GM19397 (cell line): Measurements from ENCODE around the gene ZNF536.

Experiments used
- ATAC-seq: cut with Tn5 transposase; IDR thresholded peaks from one replicate; pipeline ENCODE4 v1.9.1; 2021; ENCODE audit warnings: mild to moderate bottlenecking, moderate library complexity; ENCODE audit not compliant: unreplicated experiment

The ZNF536 gene

DNA sequence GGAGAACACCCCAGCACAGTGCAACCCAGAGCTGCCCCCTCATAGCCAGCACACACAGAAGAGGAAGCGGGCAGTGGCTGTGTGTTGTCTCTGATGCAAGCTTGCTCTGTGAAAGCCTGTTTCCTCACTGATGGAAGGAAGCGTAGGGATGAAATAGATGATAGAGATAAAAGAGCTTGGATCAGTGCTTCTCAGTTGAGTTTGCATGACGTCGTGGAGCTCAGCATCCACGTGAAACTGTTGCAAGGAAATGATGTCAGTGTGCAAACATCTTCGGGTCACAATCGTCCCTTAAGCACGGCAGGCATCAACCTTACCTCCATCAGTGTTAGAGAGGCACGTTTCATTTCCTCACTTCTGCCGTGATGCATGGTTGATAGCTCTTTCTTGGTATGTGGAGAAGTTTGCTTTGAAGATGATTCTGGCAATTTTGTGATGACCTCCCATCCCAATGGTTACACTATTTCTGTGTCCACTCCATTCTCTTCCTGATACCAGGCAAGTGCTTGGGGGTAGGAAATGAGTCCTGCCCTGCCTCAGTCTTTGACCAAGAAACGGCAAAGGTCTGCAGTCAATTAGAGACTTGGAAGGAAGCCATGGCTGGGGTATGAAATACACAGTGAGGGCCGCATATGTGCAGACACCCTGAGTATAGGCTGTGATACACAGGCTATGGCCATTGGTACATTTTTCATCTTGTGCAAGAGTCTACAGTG lies 183.0 kb downstream of the ZNF536 start:
- no peak for ATAC-seq

DNA sequence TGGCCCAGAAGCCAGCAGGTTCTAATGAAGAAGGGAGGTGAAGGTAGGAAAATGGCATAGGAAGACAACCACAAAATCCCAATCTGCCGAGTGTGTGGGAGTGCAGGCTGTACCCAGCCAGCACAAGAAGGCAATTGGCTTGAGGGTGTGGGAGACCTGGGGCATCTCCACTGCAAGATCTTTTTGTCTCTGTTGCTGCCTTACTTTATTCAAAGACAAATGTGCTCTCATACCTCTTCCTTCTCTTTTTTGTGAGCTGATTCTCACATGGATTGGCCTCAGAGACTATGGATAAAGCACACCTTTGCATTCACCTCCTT lies 183.6 kb downstream of the ZNF536 start:
- no peak for ATAC-seq

DNA sequence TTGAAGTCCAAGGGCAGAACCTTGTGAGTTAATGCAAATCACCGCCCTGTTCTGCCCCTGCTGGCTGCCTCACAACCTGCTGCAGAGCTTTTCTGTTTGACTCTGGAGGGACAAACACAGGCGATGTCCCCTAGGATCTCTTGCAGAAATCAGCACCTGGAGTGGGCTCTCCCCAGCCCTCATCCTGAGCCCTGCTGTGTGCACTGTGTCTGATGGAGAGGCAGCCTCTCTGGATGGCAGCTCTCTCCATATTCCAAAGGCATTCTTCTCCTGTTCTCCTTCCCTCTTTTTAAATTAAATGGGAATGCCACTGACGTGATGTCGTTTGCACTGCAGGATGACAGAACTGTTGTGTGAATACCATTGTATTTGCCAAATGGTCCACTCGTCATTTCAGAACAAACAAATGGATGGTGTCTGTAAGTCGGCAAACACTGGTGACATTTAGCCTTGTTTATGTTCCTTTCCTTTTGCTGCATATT lies 184.1 kb downstream of the ZNF536 start:
- ATAC-seq: no peak

DNA sequence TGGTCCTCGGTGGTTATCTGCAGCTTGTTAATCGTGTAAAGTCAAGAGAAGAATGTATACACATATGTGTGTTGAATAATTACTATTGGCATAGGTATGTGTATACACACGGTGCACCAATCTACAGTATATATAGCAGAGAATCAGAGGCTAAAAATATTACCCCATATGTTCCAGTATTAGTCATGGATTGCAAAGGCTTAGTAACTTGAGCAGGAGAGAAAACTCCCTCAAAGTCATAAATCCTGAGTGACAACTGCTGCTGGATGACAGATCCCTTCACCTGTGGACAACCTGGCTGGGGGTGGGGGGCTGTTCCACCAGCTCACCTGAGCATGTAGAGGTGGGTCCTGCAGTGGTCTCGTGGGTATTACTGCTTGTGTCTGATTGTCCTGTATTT lies 185.0 kb downstream of the ZNF536 start:
- ATAC-seq: no peak

DNA sequence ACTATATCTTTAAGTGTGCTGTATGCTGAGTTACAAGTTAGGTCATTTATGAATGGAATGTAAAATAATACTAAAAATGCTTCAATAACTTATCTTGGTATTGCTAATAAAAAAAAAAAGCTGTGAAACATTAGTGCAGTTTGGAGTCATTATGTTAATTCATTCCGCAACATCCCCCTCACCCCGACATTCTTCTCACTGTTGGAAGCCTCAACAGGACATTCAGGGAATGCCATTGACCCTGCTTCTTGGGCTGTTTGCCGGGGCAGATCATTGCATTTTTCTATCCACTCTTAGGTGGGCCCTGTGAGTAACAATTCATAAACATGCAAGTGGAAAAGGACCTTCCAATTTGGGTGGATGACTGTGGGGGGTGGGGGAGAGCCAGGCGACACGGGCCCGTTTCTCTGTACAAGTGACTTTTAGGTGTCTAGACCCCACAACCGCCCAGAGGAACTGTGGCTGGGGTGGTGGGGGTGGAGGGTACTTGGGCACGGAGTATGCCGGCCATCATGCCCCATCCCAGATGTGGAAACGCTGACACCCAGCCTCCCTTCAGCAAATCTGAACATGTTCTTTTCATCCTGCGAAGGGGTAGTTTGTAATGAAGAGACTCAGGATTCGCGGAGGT lies 185.9 kb downstream of the ZNF536 start:
- no peak for ATAC-seq

DNA sequence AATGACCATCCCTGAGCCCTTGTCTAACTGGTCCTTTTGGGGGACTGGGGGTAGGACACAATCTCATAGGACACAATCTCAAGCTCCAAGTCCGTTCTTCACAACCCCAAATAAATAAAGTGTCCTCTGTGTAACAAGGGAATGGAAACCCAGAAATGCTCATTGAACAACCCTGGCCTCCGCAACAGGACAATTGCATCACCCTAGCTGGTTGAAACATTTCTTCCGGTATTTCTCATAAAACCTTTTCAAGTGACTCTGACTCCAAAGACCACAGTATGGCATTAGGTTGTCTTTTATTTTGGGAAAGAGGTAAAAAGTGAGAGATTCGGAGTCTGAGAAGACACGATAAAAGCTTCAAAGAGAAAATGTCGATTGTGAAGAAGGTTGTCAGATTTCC lies 186.6 kb downstream of the ZNF536 start:
- ATAC-seq: no peak

DNA sequence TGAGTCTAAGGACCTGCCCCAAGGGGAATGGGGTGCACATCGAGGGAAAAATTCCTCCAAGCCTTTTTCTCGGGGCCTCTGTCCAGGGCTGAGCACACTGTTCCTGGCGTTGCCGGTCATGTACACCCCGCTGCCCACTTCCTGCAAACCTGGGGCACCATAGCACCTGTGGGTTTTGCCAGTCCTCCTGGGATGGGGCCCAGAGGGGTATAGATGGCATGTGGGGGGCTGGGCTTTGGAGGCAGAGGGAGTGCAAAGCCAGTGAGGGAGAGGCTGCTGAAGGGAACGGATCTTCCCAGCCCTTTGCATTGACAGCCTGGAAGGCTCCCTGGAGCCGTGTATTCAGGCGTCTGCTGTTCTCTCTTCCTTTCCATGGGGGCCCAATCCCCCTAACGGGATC lies 187.3 kb downstream of the ZNF536 start:
- ATAC-seq: no peak

DNA sequence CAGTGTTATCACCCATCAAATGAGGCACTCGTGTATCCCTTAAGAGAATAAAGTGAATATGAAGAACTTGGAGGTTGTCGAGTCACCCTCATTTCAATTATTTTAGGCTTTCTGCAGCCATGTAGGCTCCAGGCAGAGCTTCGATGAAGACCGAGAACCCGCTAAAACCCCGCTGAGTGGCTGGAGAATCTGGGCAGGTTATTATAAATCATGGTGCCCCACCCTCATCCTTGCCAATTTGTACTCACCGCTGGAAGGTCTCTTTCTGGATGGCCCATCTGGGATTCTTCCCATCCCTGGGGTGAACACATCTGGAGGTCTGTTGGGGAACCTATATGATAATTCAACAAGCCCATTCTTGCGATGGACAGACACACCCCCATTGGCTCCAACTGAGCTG lies 190.8 kb downstream of the ZNF536 start:
- no peak for ATAC-seq

DNA sequence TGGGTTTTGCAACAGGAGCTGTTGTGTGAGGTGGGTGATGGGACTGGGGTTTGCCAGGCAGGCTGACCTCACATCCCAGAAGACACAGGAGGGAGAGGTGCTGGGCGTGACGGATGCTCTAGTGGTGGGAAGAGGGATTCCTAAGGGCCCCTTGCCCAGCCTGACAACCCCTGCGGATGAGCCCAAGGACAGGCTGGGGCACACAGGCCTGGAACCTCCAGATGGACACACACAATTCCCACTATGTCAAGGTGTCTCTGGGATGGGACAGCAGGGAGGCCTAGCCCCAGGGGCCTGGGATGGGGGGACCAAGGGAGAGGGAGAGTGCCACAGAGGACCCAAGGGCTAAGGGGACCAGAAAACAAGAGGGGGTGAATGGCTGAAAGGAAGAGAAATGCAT lies 191.5 kb downstream of the ZNF536 start:
- no peak for ATAC-seq

DNA sequence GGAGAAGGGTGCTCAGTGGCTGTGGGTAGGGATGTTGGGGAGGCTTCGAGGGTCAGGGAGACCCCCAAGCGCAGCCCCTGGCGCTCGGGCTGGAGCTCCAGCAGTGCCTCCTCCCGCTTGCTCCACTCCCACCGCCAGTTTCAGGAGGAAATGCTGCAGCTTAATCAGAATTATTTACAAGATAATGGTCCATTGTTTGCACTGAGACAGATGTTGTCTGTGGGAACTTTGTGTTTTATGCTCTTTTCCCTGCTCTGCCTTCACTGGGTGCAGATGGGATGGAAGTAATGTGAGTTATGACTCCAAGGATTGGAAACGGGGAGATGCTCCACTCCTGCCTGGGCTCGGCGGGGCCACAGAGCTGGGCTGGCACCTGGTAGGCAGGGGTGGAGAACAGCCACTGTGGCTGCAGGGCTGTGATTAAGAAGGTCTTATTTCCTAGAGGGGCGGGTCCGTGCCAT lies 192.4 kb downstream of the ZNF536 start:
- no peak for ATAC-seq

DNA sequence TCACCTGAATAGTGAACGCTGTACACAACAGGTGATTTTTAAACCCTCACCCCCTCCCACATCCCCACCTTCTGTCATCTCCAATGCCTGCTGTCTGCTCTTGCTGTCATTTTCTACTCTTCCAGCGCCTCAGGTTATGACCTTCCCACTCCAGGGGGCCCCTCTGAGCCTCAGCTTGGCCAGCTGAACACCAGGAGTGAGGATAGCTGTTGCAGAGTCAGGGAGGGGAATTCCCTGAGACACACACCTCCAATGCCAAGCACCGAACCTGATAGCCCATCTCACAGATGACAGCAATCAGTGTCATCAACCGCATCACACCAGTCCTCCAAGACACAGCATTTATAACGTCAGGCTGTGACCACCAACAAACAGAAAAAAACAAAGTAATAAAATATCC lies 193.5 kb downstream of the ZNF536 start:
- ATAC-seq: no peak

DNA sequence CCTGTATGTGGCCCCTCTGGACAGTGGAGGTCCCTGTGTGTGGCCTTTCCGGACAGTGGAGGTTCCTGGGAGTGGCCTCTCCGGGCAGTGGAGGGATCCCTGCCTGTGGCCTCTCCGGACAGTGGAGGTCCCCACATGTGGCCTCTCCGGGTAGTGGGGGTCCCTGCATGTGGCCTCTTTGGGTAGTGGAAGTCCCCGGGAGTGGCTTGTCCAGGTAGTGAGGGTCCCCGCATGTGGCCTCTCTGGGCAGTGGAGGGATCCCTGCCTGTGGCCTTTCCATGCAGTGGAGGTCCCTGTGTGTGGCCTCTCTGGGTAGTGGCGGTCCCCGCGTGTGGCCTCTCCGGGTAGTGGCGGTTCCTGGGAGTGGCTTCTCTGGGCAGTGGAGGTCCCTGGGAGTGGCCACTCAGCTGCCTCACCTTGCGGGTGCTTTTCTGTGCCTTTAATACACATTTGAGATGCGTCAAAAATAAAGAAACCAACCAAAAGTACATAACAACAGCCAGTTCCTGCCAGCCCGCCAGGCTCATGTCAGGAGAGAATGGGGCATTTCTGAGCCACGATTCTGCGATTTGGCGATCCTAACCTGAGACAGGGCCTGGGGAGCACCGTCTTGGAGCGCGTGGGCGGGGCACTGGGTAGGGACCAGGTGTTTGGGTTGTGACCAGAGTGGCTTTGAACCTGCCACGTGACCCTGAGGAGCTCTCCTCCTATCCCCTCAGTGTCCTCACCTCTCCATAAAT lies 194.7 kb downstream of the ZNF536 start:
- no peak for ATAC-seq

DNA sequence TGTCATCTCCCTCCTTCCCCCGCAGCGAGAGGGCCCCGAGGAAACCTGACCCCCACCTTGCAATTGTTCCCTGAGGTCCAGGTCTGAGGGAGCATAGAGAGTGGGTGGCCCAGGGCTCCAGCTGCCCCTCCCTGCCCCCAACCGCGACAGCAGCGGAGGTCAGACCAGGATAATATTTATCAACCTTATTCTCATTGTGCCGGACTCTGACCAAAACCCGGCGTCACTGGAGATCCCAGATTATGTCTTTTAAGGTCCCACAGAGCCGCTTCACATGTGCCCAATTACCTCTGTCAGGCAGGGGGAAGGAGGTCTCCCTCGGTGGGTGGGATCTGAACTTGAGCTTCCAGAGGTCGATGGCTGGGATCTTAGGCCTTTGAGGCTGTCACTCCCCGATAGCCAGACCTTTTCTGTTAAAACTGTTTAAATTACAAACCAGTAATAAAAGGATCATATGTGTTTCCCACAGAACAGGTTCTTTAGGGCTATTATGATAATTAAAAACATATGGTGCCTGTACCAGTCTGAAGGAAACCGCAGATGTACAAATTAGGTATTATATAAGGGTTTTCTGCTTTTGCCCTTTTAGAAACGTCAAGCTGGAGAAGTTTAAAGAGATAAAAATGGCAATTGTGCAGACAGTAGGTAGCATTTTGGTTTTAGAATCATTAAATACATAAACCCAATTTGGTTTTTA lies 195.5 kb downstream of the ZNF536 start:
- no peak for ATAC-seq

DNA sequence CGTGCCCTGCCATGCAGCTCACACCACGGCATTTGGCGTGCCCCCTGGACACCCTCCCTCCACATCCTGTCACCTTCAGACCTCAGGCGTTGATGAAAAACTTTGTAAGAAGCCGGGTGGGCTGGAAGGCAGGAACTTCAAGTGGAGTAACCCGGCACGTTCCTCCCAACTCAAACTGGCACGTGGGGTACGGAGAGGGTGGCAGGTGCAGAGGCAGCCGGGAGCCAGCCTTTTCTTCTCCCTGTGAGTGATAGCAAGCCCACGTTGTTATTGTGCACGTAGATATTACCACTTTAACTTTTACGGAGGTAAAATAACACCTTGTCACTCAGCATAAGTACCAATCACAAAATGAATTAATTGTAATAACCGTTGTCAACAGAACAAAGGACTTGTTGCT lies 198.0 kb downstream of the ZNF536 start:
- no peak for ATAC-seq

DNA sequence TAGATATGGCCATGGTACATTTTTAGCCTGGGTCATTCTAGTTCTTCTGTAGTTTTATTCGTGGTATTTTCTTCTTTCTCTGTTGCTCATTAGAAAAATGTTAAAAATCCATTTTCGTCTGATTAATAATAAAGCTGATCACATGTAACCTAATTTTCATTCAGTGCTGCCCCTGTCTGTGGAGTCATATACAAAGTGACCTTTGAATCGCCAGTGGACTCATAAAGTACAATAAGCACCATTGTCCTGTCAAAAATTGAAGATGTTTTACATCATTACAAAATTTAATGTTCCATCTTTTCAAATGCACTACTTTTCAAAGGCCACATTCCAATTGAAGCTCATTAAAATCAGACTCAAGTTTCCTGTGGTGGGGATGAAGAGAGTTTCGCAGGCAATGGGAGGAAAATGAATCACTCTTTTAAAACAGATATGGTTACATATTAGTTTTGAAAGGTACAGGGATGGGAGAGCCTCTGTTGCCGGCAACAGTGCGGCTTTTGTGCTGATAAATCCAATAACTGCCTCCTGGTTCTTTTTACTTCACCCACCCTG lies 205.4 kb downstream of the ZNF536 start:
- no peak for ATAC-seq

DNA sequence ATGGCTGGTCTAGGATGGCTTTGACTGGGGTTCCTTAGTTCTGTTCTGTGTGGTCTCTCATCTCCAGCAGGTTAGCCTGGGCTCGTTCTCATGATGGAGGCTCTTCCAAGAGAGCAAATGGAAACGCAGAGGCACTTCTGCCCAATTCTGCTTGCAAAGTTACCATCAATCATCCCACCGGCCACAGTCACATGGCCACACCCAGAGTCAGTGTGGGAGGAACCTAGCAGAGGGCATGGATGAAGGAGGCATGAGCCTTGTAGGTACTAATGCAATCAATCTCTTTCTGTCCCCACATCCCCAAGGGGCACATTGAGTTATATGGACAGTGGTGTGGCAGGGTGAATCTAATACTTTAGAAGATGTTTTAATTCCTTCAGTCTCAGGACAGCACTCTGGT lies 207.2 kb downstream of the ZNF536 start:
- ATAC-seq: no peak

DNA sequence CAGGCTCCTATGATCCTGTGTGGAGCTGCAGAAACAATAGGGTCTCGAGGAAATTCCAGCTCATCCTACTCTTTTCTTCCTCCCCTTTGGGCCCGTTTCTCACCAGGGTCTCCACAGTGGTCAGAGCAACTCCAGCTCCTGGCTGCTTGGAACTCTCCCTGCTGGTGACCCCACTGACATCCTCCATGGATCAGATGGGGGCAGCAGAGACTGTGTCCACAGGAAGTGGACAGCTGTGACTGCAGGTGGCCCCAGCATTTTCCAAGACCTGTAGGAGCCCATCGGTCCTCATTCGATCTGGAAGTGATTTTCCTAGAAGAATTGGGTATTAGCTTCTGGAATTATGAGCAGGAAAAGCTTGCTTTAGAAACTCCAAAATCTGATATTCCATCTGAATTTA lies 208.5 kb downstream of the ZNF536 start:
- no peak for ATAC-seq

DNA sequence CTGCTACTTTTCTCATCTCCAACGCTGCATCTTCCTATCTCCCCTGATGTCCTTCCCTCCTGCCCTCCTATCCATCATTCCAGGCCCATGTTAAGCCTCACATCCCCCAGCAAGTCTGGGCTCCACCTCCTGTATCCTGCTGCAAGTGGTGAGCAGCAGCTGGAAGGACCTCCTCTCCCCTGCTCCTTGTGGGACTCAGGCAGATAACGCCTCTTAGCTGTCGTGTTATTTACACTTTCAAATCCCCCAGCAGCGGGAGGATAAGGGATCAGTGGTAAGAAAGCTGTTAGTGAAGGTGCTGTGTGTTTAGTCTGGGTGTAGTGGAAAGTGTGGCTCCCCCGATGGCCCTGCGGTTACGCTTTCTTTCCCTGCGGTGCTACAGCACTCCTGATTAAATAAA lies 211.9 kb downstream of the ZNF536 start:
- ATAC-seq: no peak

DNA sequence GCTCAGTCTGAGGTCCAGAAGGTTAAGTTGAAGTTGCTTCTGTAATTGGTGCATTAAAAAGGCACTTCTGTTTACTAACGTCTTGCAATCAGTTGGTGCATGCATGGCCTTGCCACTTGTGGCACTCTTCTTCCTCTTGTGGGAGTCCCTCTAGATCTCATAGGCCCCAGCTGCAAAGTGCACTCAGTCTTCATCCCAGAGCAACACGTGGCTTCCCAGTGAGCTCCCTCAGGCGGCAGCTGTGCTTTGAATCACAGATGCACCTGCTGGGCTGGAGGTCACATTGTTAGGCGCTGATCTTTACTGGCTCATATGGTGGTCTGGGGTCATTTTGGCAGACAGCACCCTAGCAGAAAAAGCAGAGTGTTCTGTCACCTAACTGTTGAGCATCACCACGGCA lies 215.7 kb downstream of the ZNF536 start:
- no peak for ATAC-seq

DNA sequence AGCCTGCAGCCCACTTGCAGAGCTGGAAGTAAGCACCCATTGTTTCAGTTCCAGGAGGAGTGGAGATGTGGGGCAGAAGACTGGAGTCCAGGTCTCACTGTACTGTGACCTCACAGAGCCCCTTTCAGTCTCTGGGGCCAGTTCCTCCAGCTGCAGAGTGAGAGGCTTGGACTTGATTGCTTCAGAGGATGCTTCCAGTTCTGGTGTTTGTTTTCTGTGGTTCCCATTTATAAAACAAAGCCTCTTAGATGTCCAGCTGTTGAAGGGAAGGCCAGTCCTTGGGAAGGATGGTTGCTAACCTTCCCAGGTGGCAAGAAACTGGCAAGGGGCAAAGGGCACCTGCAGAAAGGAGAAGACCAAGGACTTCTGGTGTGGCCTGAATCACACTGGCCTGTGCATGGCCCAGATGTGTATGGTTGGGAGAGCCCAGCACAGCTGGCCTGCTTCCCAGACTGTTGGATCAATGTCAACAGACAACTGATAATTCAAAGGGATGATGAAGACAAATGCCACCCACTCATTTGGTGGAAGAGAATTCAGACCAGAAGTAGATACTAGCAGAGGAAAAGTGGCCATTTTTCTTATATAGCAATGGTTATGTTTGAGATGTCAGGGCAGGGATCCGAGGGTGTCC lies 218.5 kb downstream of the ZNF536 start:
- ATAC-seq: no peak

DNA sequence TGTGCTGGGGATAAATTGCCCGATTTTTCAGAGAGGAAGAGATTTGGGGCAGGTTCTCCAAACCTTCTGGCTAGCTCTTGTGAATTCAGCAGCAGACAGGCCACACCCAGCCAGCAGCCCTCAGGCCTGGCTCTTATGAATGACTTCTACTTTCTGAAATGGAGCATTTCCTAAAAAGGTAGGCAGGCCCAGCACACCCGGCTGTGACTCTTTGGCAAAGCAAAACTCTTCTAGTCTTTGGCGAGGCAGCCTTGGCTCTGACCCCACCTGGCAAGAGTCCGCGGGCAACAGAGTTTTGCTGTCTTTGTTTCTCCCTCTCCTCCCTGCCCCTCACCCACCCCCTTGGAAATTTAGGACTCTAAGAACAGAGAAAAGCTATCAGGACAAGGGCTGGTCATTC lies 221.2 kb downstream of the ZNF536 start:
- no peak for ATAC-seq
